Fibroblast of skin of left quadriceps (primary cell): ENCODE results near the gene MAP3K21.

ENCODE experiments used
- DNase-seq, 2 experiments: peaks; one replicate each; pipeline ENCODE4 v3.0.0-alpha.2; 2013; ENCODE audit warnings: low read depth in 2 of 2

MAP3K21 gene

GRCh38 chr1:233326319-233326718 is 1.2 kb upstream of the MAP3K21 start:
- DNase-seq = no peak

GRCh38 chr1:233326811-233327650 is 493 bp upstream of the MAP3K21 start:
- DNase-seq = no peak

GRCh38 chr1:233328142-233328921 is 808 bp downstream of the MAP3K21 start:
- DNase-seq = no peak

- DNase-seq = no peak
Observed at GRCh38 chr1:233331676-233332519, 4.4 kb downstream of the MAP3K21 start.

GRCh38 chr1:233333086-233333485 is 5.6 kb downstream of the MAP3K21 start:
- DNase-seq = no peak

GRCh38 chr1:233334092-233334491 is 6.6 kb downstream of the MAP3K21 start:
- DNase-seq = no peak

GRCh38 chr1:233336554-233337456 is 9.3 kb downstream of the MAP3K21 start:
- no peak for DNase-seq

- no peak for DNase-seq
Observed at GRCh38 chr1:233337505-233337904, 10.0 kb downstream of the MAP3K21 start.

- DNase-seq = no peak
Observed at GRCh38 chr1:233338102-233338501, 10.6 kb downstream of the MAP3K21 start.

- DNase-seq = no peak
Observed at GRCh38 chr1:233340031-233340555, 12.6 kb downstream of the MAP3K21 start.

GRCh38 chr1:233340966-233341516 is 13.5 kb downstream of the MAP3K21 start:
- DNase-seq = no peak

- no peak for DNase-seq
Observed at GRCh38 chr1:233342086-233342485, 14.6 kb downstream of the MAP3K21 start.

- no peak for DNase-seq
Observed at GRCh38 chr1:233343262-233343661, 15.7 kb downstream of the MAP3K21 start.

GRCh38 chr1:233347338-233347737 is 19.8 kb downstream of the MAP3K21 start:
- DNase-seq = no peak

- DNase-seq = no peak
Observed at GRCh38 chr1:233349137-233349536, 21.6 kb downstream of the MAP3K21 start.

- DNase-seq = no peak
Observed at GRCh38 chr1:233354983-233355382, 27.5 kb downstream of the MAP3K21 start.

GRCh38 chr1:233355841-233356704 is 28.5 kb downstream of the MAP3K21 start:
- DNase-seq = no peak

- no peak for DNase-seq
Observed at GRCh38 chr1:233356705-233356987, 29.1 kb downstream of the MAP3K21 start.

- no peak for DNase-seq
Observed at GRCh38 chr1:233357595-233358397, 30.3 kb downstream of the MAP3K21 start.
